ENCODE data around the gene SLC13A3.

The SLC13A3 gene

DNA sequence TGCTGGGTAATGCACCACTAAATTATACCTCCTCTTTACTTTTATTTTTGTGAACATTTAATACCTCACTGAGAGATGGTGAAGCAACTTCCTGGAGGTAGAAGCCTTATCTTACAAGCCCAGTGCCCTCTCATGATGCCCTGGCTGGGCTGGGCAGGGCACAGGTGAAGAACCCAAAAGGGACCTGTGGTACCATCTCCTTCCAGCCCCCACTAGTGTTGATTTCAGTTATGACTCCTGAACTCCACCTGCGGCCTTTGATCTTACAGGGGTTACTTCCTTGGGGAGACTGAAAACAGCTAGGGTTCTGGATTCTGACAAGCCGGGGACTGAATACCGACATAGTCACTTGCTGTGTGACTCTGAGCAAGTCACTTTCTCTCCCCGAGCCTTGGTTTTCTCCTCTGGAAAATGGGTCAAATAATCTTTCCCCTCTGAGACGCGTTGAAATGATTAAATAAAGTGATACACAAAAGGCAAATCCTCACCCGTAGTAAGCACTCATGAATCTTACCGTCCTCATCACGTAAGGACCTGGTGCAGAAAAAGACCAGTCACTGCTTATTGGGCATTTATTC is 1.2 kb downstream of the SLC13A3 start:
- no peak for DNase-seq

DNA sequence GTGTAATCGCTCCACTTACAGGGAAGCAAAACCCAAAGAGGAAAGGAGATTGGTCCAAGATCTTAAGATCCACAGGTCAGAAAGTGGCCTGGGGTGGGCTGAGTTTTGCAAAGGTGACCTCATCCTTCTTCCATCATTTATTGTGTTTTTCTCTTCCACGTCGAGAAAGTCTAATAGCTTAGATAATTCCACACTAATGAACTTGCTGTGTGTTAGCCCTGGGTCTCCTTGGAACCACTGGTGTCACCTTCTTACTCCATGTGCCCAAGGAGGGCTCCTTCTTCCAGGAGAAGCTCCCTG is 1.7 kb downstream of the SLC13A3 start:
- DNase-seq = no peak

DNA sequence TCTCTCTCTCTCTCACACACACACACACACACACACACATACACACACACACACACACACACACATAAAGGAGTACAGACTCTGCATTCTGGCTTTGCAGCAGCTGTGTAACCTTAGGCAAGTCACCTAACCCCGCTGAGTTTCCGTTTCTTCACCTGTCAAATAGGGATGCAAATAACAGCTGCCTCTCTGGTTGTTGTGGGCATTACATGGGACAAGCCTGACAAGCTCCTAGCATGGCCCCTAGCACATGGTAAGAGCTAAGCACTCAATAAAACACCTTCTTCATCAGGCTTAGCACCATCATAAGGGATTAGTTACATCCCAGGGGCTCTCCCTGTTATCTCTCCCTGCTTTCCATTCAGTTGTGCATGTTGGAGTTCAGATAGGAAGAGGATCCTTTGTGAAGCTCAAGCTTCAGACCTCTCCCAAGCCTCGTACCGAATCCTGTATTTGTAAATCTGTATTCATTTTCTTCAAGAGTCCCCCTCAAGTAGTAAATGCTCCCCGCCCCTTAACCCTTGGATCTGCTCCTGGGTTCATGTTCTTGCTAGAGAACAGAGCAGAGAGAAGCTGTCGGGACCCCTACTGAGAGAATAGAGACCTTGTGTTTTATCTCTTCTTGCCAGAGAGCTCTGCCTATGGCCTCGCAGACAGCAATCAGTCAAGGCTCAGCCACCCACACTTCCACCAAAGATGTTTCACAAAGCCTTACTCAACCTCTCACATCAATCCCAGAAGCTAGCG is 2.2 kb downstream of the SLC13A3 start:
- DNase-seq = no peak

DNA sequence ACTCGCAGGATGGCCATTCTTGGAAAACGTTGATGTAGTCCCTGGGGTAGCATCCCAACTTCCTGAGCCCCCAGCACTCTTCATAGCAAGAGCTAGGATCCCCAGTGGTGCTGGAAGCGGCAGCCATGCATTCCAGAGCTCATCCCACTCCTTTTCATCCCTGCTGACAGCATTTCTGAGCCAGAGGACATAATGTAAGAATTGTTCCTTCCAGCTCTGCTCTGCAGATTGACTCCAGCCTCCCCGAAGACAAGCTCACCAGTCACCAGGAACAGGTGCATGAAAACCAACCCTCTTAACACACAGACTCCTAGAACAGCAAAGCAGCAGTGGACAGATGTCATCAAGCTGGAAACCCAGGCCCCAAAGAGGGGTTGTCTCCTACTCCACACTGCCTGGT is 3.8 kb downstream of the SLC13A3 start:
- DNase-seq = no peak

DNA sequence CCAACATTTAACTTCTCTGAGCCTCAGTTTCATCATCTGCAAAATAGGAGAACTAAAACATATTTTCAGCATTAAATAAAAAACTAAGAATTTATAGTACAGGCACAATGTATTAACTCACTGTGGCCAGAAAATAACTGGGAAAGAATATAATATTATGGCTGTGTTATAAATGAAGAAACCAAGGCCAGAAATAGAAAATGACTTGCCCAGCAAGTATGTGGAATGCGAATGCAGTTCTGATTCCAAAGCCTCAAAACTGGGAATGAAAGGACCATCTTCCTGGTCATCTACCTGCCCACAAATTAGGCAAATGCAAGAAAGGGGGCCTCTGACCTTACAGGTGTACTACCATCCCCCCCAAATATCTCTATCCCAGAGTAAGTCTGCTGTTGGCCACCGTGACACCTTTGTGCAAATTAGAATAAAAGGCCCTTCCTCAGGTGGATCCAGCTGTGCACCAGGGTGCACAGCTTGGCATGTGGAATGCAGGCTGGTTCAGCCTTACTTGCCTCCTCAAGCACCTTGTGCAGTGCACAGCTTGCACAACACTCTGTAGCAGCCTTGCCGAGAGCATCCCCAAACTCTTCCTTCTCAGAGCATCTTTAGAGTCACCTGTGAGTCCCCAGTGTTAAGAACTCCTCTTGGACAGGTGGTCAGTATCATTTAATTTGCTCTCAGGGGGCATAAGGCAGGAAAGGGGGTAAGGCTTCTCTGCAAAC is 4.4 kb downstream of the SLC13A3 start:
- no peak for DNase-seq

DNA sequence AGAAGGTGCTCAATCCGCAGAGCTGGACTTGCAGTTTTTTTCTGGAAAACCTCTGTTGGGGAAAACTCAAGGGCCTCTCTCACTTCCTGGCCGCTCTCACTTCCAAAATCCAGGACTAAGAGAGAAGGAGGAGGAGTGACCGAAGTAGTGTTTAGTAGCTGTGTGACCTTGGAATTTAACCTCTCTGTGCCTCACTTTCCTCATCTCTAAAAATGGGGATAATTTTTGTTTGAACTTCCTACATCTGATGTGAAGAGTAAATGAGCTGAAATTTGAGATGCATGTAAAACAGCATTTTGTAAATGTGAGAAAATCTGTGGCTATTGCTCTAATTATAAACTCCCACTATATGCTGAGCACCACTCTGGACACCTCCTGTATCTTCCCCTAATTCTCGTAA is 5.1 kb downstream of the SLC13A3 start:
- no peak for DNase-seq

DNA sequence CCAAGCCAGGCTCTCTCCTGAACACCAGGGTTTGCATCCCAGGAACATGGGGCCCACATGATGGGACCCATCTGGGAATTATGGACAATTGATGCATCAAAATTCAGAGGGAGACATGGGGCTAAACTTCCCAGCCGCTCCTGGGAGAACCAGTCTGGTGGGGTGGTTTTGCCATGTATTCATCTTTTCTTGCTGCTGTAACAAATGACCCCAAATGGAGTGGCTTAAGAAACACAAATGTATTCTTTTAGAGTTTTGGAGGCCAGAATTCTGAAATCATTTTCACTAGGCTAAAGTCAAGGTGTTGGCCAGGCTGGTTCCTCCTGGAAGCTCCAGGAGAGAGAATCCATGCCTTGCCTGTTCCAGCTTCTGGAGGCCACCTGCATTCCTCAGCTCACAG is 6.5 kb downstream of the SLC13A3 start:
- DNase-seq = no peak

DNA sequence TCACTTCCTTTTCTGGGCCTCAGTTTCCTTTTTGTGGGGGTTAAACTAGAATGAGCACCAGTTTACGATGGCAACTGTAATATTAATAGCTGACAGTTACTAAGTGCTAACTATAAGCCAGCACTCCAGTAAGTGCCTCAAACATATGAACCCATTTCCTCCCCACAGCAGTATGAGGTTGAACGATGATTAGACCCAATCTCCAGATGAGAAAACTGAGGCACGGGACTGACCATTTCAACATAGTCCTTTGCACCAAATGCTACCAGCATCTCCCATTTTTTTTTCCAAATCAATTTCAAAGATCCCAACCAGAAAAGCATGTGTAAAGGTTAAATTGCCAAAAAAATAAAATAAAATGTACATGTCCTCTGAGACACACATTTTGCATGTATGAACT is 7.1 kb downstream of the SLC13A3 start:
- no peak for DNase-seq

DNA sequence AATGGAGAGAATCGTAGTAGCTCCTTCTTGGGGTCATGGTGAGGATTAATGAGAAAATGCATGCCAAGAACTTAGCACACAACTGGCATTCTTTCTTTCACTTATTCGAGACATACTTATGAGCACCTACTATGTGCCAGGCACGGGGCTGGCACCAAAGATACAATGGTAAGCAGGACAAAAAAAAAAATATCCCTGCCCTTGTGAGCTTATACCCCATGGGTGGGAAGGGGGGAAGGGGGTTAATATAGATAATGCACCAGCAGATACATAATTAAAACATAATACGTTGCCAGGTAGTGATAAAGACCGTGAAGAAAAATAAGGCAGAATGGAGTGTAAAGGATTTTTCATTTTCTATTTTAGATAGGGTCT is 8.3 kb downstream of the SLC13A3 start:
- no peak for DNase-seq

DNA sequence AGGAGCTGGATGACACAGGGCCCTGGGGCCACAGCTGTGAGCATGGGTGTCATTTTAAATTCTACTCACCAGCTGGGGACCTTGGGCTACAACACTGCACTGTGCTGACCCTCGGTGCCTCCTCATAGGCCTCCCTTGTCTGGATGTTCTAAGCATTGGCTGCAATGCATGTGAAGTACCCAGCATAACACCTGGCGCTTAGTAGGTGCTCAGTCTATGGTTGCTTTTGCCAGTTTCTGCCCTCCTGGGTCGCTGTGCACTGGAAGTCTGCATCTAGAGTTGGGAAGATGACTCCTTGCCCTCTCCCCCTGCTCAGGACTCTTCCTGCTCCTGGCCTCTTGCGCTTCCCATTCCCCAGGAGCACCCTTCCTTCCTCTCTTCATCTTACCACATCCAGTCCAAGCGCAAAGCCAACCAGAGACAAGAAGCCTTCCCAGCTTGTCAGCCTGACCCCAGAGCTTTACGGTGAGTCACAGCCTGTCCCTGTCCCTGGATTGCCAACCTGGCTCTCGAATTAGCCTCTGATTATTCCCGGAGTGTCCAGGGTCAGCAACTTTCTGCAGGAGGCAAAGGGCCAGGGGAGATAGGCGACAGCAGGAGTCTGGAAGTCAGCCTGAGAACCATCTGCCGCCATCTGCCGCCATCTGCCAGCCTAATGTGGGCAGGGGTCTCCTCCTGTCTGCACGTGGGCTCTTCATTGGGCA is 8.8 kb downstream of the SLC13A3 start:
- no peak for DNase-seq

DNA sequence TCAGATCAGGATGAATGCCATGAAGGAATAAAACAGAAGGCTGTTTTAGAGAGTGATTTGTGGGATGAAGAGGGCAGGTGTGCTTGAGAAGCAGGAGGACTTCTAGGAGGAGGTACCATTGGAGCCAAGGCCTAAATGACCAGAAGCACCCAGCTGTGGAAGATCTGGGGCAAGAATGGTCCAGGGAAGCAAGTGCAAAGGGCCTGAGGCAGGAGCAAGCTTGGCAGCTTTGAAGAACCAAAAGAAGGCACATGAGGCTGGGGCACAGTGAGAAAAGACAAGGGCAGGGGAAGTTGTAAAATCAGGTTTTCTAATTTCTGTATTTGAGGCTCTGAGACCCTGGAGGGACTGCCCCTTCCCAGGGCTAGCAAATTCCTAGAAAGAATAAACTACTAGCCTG is 9.8 kb downstream of the SLC13A3 start:
- no peak for DNase-seq

DNA sequence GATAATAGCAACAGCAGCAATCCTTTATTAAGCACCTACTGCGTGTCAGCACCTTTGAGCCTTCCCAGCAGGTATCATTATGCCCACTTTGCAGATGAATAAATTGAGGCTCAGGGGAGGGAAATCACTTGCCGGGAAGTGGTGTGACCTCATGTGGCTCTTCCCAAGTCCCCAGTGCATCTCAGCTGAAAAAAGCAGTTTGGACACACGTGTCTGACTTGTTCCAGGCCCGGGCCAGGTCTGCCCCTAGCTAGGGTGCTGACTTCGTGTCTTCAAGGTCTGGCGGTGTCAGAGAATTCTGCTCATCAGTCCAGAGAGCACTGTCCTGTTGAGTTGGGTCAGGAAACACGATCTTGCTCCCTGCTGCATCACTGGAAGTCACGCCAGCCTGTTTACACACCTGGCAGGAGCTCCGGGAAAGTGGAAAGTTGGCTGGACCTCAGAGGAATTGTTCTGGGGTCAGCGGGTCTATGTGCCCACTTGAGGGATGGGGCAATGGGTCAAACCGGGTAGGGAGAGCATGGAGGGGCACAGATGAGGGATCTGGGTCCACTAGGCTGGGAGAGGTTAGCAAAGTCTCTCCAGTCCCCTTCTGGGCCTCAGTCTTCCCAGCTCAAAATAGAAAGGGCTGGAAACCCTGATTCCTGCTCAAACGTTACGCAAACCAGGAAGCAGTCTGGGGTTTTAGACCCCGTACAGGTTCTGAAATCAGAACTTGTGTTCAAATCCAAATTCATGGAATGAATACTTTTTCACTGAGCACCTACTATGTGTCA is 10.5 kb downstream of the SLC13A3 start:
- no peak for DNase-seq

DNA sequence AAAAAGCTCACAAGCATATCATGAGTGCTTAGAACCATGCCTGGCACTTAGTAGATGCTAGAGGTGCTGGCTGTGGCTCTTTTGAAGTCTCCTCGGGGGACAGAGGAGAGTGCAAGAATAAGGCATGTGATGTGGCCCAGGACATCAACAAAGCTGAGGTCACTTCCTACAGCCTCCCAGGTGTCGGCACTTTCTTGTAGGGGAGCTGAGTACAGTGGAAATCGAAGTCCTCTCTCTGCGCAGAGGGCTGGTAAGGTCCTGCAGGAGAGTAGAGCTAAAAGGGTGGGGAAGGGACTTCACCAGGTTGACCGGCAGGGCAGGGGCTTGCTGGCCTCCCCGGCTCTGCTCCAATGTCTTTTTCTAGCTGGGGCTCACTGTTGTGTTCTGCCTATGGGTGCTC is 11.2 kb downstream of the SLC13A3 start:
- DNase-seq = no peak

DNA sequence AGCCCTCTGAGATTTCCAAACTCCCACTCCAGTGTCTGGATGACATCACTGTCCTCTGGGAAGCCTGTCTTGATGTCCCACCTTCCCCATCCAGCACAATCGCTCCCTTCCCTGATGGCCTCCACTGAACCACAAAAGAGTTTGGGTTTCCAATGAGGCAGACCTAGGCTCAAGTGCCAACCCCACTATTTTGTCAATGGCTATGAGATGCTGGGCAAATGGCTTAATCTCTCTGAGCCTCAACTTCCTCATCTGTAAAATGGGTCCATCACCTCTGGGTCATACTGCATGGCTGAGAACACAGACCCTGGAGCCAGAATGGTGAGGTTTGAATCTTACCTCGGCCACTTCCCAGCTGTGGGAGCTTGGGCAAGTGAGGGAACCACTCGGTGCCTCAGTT is 11.7 kb downstream of the SLC13A3 start:
- no peak for DNase-seq

DNA sequence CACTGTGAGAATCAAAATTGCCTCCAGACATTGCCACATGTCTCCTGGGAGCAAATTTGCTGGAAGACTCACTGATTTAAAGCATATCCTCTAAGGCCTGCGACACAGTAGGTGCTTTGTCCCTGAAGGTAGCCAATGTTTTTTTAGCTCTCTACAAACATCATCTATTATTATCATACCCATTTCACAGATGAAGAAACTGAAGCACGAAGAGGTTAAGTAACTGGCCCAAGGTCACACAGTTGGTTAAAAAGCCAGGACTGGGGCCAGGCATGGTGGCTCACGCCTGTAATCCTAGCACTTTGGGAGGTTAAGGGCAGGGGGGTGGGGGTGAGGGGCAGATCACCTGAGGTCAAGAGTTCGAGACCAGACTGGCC is 12.4 kb downstream of the SLC13A3 start:
- DNase-seq = no peak

DNA sequence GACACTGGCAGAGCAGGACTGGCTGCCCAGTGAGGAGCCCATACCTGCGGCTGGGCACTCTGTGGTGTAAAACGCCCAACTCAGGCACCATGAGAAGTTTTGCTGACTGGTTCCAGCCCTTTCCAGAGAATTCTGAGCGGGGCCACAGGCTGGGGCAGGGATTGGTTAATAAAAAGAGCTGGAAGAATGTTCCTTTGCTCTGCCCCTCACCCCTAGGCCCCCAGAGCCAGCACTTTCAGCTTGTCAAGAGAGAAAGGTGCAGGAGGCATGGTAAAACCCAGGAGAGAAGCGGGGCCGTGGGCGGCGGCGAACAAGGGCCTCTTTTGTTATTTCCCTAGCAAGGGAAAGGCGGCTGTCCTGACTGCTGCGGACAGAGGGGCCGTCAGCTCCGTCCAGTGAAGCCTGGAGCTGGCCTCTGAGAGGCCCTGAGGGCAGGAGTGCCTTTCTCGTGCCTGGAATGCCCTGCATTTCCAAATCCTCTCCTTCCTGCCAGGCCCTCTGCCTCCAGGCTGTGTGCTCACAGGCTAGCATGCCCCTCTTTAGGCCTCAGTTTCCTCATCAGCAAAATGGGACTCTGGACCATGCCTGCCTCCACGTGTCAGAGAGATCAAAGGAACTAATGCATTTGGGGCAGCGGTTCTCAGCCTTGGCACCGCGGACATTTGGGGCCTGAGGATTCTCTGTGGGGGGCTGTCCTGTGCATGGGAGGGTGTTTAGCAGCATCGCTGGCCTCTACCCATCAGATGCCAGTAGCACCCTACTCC is 12.9 kb downstream of the SLC13A3 start:
- no peak for DNase-seq

DNA sequence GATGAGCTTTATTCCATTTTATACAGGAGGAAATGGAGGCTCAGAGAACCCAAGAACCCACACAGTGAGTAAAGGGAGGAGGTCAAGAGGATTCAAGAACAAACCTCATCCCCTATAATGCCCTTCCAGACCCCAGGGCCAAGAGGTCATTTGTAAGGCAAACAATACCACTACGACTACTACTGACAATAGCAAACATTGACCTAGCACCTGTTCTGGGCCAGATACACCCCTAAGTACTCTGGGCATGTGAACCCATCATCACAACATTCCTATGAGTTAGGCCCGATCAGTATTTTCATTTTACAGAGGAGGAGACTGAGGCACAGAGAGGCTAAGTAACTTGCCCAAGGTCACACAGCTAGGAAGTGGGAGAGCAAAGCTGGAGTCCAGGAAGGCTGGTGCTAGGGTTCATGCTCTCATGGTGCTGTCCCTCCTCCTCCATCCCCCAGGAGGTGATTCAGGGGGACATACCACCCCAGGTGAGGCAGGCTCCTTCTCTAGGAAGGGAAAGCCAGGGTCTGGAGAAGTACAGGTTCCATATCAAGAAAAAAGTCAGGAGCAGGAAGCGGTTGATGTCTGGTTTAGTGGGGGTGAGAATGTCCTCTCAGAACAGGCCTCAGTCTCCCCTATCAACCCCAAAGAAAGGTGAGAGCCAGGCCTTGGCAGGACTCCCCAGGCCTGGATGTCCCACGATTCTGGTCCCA is 13.7 kb downstream of the SLC13A3 start:
- DNase-seq = no peak

DNA sequence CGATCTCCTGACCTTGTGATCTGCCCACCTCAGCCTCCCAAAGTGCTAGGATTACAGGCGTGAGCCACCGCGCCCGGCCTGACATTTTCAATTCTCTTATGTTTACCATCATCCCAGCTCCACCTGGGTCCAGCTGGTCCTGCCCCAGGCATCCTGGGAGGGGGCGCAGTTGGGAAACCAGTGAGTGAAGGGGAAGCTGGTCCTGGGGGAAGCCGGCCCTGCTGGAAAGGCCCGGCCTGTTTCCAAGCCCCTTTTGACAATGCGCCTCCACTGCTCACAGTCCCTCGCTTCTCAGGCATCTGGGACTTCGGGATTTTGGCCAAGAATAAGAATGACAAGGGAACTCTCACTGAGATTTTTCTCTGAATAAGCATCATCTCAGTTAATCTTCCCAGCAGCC is 14.2 kb downstream of the SLC13A3 start:
- DNase-seq = no peak

DNA sequence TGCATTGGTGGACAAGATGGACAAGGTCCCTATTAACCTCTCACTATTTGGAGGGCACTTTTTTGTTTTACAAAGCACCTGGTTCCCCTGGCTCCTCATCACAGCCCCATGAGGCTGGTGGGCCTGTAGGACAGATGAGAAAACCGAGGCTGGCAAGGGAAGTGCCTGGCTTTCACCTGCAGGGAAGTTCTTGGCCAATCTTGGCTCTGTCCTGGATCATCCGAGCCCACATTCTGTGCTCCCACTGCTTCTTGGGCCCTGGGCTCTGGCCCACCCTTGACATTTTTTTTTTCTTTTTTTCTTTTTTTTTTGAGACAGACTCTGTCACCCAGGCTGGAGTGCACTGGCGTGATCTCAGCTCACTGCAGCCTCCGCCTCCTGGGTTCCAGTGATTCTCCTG is 14.7 kb downstream of the SLC13A3 start:
- no peak for DNase-seq

DNA sequence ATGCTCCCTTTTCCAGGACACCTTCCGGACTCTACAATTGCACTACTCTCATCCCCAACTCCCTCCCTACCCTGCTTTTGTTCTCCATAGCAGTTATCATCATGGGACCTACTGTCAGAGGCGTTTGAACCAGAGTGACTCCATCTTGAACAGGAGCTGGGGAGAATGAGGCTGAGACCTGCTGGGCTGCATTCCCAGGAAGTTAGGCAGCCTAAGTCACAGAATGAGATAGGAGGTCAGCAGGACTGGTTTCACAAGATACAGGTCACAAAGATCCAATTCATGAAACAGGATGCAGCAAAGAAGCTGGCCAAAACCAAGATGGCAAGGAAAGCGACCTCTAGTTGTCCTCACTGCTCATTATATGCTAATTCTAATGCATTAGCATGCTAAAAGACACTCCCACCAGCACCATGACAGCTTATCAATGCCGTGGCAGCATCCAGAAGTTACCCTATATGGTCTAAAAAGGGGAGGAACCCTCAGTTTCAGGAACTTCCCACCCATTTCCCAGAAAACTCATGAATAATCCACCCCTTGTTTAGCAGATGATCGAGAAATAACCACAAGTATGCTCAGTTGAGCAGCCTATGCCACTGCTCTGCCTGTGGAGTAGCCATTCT is 15.6 kb downstream of the SLC13A3 start:
- DNase-seq = no peak

DNA sequence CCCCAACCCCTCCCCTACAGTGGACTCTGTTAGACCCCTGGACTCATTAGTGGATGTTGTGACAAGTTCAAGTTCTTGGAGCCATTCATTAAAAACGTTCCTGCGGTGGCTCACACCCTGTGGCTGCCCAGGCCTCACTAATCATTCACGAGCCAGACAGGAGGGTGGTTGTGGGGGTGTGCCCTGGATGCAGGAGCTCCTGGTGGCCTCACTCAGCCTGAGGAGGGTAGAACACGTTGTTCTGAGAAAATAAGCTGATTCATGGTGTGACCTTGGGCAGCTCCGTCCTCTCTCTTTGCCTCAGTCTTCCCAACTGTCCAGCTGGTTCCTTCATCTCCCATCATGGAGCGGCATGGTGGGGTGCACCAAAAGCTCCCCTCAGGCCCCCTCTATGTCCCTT is 16.7 kb downstream of the SLC13A3 start:
- DNase-seq = no peak

Measured in effector CD8-positive, alpha-beta T cell (primary cell).